CD4-positive, alpha-beta T cell treated with Interferon alpha-2 for 1 hour (primary cell): ENCODE data around the gene VWA2.

Experiments used
- DNase-seq, 2 donors: peaks; one replicate each; pipeline ENCODE4 v3.0.0-alpha.2; 2020 to 2022

The VWA2 gene

GRCh38 chr10:114239117-114239993, at the start of gene VWA2:
Gene VWA2 (plus strand): TSS chr10:114239254. CDS start chr10:114248714, 9,460 bp downstream.
- peak in 1 of 2 donors; percentile 6 for DNase-seq

GRCh38 chr10:114189700-114190099, 49.4 kb upstream of the VWA2 start:
- DNase-seq, result no peak

- no peak for DNase-seq
These were observed 44.0 kb upstream of the VWA2 start for GRCh38 chr10:114195079-114195478.

- no peak for DNase-seq
These were observed 39.8 kb upstream of the VWA2 start for GRCh38 chr10:114199239-114199638.

- DNase-seq, result no peak
These were observed 36.2 kb upstream of the VWA2 start for GRCh38 chr10:114202812-114203211.

GRCh38 chr10:114206902-114207301, 32.2 kb upstream of the VWA2 start:
- no peak for DNase-seq

GRCh38 chr10:114207349-114207748, 31.7 kb upstream of the VWA2 start:
- no peak for DNase-seq

- DNase-seq, result no peak
These were observed 30.7 kb upstream of the VWA2 start for GRCh38 chr10:114208351-114208750.

GRCh38 chr10:114212153-114212552, 26.9 kb upstream of the VWA2 start:
- no peak for DNase-seq

- no peak for DNase-seq
These were observed 24.0 kb upstream of the VWA2 start for GRCh38 chr10:114215033-114215432.

- no peak for DNase-seq
These were observed 18.8 kb upstream of the VWA2 start for GRCh38 chr10:114220281-114220680.

- no peak for DNase-seq
These were observed 17.8 kb upstream of the VWA2 start for GRCh38 chr10:114221235-114221634.

- no peak for DNase-seq
These were observed 16.0 kb upstream of the VWA2 start for GRCh38 chr10:114223066-114223465.

- no peak for DNase-seq
These were observed 10.9 kb upstream of the VWA2 start for GRCh38 chr10:114228156-114228555.

GRCh38 chr10:114232561-114233176, 6.4 kb upstream of the VWA2 start:
- no peak for DNase-seq

GRCh38 chr10:114233482-114233881, 5.6 kb upstream of the VWA2 start:
- DNase-seq, result no peak

GRCh38 chr10:114234132-114234531, 4.9 kb upstream of the VWA2 start:
- DNase-seq, result no peak

GRCh38 chr10:114239994-114240345, 916 bp downstream of the VWA2 start:
- DNase-seq, result no peak

GRCh38 chr10:114242235-114242634, 3.2 kb downstream of the VWA2 start:
- DNase-seq, result no peak

GRCh38 chr10:114243661-114244060, 4.6 kb downstream of the VWA2 start:
- DNase-seq, result no peak

- DNase-seq, result no peak
These were observed 5.1 kb downstream of the VWA2 start for GRCh38 chr10:114244126-114244525.

- no peak for DNase-seq
These were observed 6.2 kb downstream of the VWA2 start for GRCh38 chr10:114245121-114245791.

GRCh38 chr10:114246679-114247305, 7.7 kb downstream of the VWA2 start:
- DNase-seq, result no peak
